Endodermal cell (in vitro differentiated cells): ENCODE measurements around the gene BATF. TPM values are rescaled to one million over a fixed set of nuclear protein-coding genes. Genes with fewer than 3 reads are reported as not detected.

Experiments
- DNase-seq: peaks from one replicate; pipeline ENCODE4 v3.0.0-alpha.2; 2017
- H3K27ac ChIP-seq: 2 replicates; pipeline ENCODE4 v1.5.1; 2013; ENCODE audit warnings: mild to moderate bottlenecking, low read depth, low read length, moderate library complexity
- H3K27me3 ChIP-seq: 2 replicates; pipeline ENCODE4 v1.6.1; 2013; ENCODE audit warnings: mild to moderate bottlenecking, low read length, moderate library complexity; ENCODE audit not compliant: insufficient read depth, control insufficient read depth, poor library complexity, severe bottlenecking
- H3K36me3 ChIP-seq: 2 replicates; pipeline ENCODE4 v1.7.0; 2013; ENCODE audit warnings: mild to moderate bottlenecking, low read length, moderate library complexity; ENCODE audit not compliant: control insufficient read depth, insufficient read depth
- H3K4me1 ChIP-seq: one replicate; pipeline ENCODE4 v1.7.0; 2013; ENCODE audit warnings: low read length; ENCODE audit not compliant: control insufficient read depth, insufficient read depth
- H3K4me3 ChIP-seq: 2 replicates; pipeline ENCODE4 v1.5.1; 2013; ENCODE audit warnings: mild to moderate bottlenecking, low read length, moderate library complexity
- H3K9ac ChIP-seq: 2 replicates; pipeline ENCODE4 v1.6.1; 2013; ENCODE audit warnings: mild to moderate bottlenecking, low read length, moderate library complexity; ENCODE audit not compliant: poor library complexity, severe bottlenecking; ENCODE audit errors: extremely low read depth
- H3K9me3 ChIP-seq: 2 replicates; pipeline ENCODE4 v1.6.1; 2013; ENCODE audit warnings: mild to moderate bottlenecking, low read length, moderate library complexity; ENCODE audit not compliant: control insufficient read depth
- H3K27ac Mint-ChIP-seq: 2 replicates; pipeline ENCODE4 v1.8.0; 2020; ENCODE audit warnings: mixed read lengths
- H3K27me3 Mint-ChIP-seq: 2 replicates; pipeline ENCODE4 v1.8.0; 2021; ENCODE audit warnings: mild to moderate bottlenecking, mixed read lengths; ENCODE audit not compliant: insufficient read depth
- H3K36me3 Mint-ChIP-seq: 2 replicates; pipeline ENCODE4 v1.8.0; 2020; ENCODE audit warnings: low read depth, mixed read lengths
- H3K4me1 Mint-ChIP-seq: 2 replicates; pipeline ENCODE4 v1.8.0; 2020; ENCODE audit warnings: mixed read lengths
- H3K4me3 Mint-ChIP-seq: 2 replicates; pipeline ENCODE4 v1.8.0; 2020; ENCODE audit warnings: mild to moderate bottlenecking, moderate library complexity, mixed read lengths
- H3K9me3 Mint-ChIP-seq: 2 replicates; pipeline ENCODE4 v1.8.0; 2020; ENCODE audit warnings: mild to moderate bottlenecking, mixed read lengths
- CTCF ChIP-seq: fragments of 200-600 bp; sonication (generic); conservative IDR thresholded peaks from 2 replicates; pipeline ENCODE4 v1.5.0; 2021; ENCODE audit warnings: antibody characterized with exemption, mild to moderate bottlenecking
- WGBS, 2 experiments: methylation state at CpG; one replicate each; pipeline versions ENCODE4 v1.1.5 to v1.1.7; 2013; ENCODE audit warnings: missing lambda C conversion rate in 2 of 2, mixed read lengths in 1 of 2; ENCODE audit not compliant: insufficient coverage in 1 of 2, insufficient read length in 1 of 2; 5-methylcytosine and 5-hydroxymethylcytosine counted together
- total RNA-seq, 2 donors: library from RNA; stranded (reverse); fragmentation: NEBNext Ultra II Directional in 1 of 2; extraction: Animal tissue kit (Norgen Biotek cat#: 25700) in 1 of 2; gene quantifications; 2 replicates in 1 of 2; 3 replicates in 1 of 2; pipeline ENCODE4 v1.2.1, GENCODE V29; 2021

Gene BATF
- total RNA-seq, 2 donors from 2014 or later: not detected

- Mint-ChIP-seq H3K9me3 (peaks cover 2% of the 10 kb centered on the region), H3K4me1 (no peaks in the 10 kb centered on the region), H3K4me3 (no peak overlapping the region), H3K36me3 (no peaks in the 10 kb centered on the region), H3K27ac (no peak overlapping the region), H3K27me3 (peaks cover 39% of the 10 kb centered on the region)
- Histone ChIP-seq H3K36me3 (no peaks in the 10 kb centered on the region), H3K27me3 (peaks cover 5% of the 10 kb centered on the region), H3K9me3 (no peaks in the 10 kb centered on the region), H3K27ac (no peak overlapping the region), H3K4me1 (no peaks in the 10 kb centered on the region), H3K4me3 (no peak overlapping the region), H3K9ac (no peak overlapping the region)
- DNase-seq: no peak
- no peak for TF ChIP-seq CTCF
- 90 to 94% methylated on average over 6 of the region's 6 CpGs for WGBS, 2 experiments
Measured at GRCh38 chr14:75572104-75572503, 49.8 kb downstream of the BATF start.

GRCh38 chr14:75577090-75577489, 54.8 kb downstream of the BATF start:
- H3K36me3 ChIP-seq: no peaks in the 10 kb centered on the region
- H3K27ac ChIP-seq: no peak overlapping the region
- DNase-seq: no peak
- 83 to 86% methylated on average over 3 of the region's 3 CpGs for WGBS, 2 experiments
- Mint-ChIP-seq H3K9me3 (peaks cover 2% of the 10 kb centered on the region), H3K27ac (no peak overlapping the region), H3K36me3 (no peaks in the 10 kb centered on the region), H3K27me3 (peaks cover 37% of the 10 kb centered on the region), H3K4me1 (no peaks in the 10 kb centered on the region), H3K4me3 (no peak overlapping the region)
- no peaks in the 10 kb centered on the region for H3K4me1 ChIP-seq
- H3K9ac ChIP-seq: no peak overlapping the region
- no peak for TF ChIP-seq CTCF
- peaks cover 5% of the 10 kb centered on the region for H3K27me3 ChIP-seq
- H3K9me3 ChIP-seq: no peaks in the 10 kb centered on the region
- H3K4me3 ChIP-seq: no peak overlapping the region

GRCh38 chr14:75577729-75578101, 55.4 kb downstream of the BATF start:
- H3K27ac ChIP-seq: peak overlapping the region; percentile 87
- Mint-ChIP-seq H3K9me3 (peaks cover 2% of the 10 kb centered on the region), H3K36me3 (no peaks in the 10 kb centered on the region), H3K4me3 (no peak overlapping the region), H3K27me3 (peaks cover 32% of the 10 kb centered on the region), H3K27ac (peak overlapping the region; percentile 85), H3K4me1 (no peaks in the 10 kb centered on the region)
- H3K4me3 ChIP-seq: peak overlapping the region; percentile 84
- peak; percentile 96 for DNase-seq
- H3K36me3 ChIP-seq: no peaks in the 10 kb centered on the region
- peaks cover 5% of the 10 kb centered on the region for H3K27me3 ChIP-seq
- no peaks in the 10 kb centered on the region for H3K9me3 ChIP-seq
- peak; percentile 87 for TF ChIP-seq CTCF
- H3K9ac ChIP-seq: peak overlapping the region; percentile 33
- no peaks in the 10 kb centered on the region for H3K4me1 ChIP-seq
- WGBS, 2 experiments: 0% methylated on average over 4 to 16 of the region's 16 CpGs
